ENCODE results near the gene TRPM3.

DNA sequence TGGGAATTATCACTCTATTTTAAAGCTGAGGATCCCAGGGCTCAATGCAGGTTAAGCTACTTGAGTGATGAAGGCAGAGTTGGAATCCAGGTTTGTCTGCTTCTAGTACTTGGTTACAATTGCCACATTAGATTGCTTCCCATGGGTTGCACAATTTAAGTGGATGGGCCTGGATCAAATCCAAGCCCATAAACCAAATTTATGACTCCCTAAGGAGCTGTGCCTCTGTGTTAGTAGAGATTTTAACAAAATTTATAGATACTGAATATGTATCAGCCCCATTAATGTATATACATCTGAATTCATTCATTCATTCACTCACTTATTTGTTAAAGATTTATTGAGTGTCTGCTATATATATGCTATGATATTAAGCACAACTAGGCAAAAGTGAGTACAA, 374.7 kb downstream of the TRPM3 start:
- TF ChIP-seq CTCF (IDR thresholded peaks at IDR 0.05) (no peak), POLR2AphosphoS5 (IDR thresholded peaks at IDR 0.05; ENCODE audit: insufficient read depth in 1 of 2, low read depth in 1 of 2) (no peak), POLR2A (IDR thresholded peaks at IDR 0.05) (no peak)

All from vagina (tissue), 2 donors.